Caco-2 (cell line): ENCODE results near the gene PRCC. TPM values are rescaled to one million over a fixed set of nuclear protein-coding genes. Genes with fewer than 3 reads are reported as not detected.

ENCODE experiments used
- BruUV-seq: library from RNA; stranded (reverse); fragments of 400-500 nt; replicated peaks from 2 replicates; lab custom pipeline; 2021; lab: Mats Ljungman, UMichigan
- CTCF ChIA-PET: fragments of 300-600 bp; sonication (Branson Sonifier 250); formaldehyde crosslinking; loops from one replicate; lab custom pipeline; 2022; ENCODE audit warnings: antibody characterized with exemption; lab: Charles Lee
- POLR2A ChIA-PET: fragments of 300-600 bp; sonication (Branson Sonifier 250); formaldehyde crosslinking; loops from one replicate; lab custom pipeline; 2022; ENCODE audit warnings: antibody characterized with exemption; lab: Charles Lee
- DNase-seq, 2 experiments: peaks; one replicate each; pipeline versions ENCODE4 v3.0.0 to v3.0.0-alpha.2; 2020 to 2022
- H3K27me3 ChIP-seq: replicated peaks from 2 replicates; pipeline ENCODE4 v1.6.0; 2011; ENCODE audit warnings: low read length; ENCODE audit not compliant: control insufficient read depth, insufficient read depth
- H3K36me3 ChIP-seq: 2 replicates; pipeline ENCODE4 v1.5.1; 2011; ENCODE audit warnings: low read length; ENCODE audit not compliant: control insufficient read depth, insufficient read depth
- H3K4me1 ChIP-seq: fragments of 250-450 bp; sonication (Bioruptor Pico); 2 replicates; pipeline ENCODE4 v1.5.1; 2020; ENCODE audit warnings: mild to moderate bottlenecking
- H3K4me3 ChIP-seq: 2 replicates; pipeline ENCODE4 v1.5.1; 2011; ENCODE audit warnings: low read depth, mild to moderate bottlenecking, control low read depth, low read length
- H3K9me3 ChIP-seq: fragments of 250-450 bp; sonication (Bioruptor Pico); 2 replicates; pipeline ENCODE4 v1.5.1; 2020; ENCODE audit warnings: mild to moderate bottlenecking, moderate library complexity
- H3K27ac Mint-ChIP-seq: one replicate; pipeline ENCODE4 v1.8.0; 2022; ENCODE audit warnings: mixed read lengths; ENCODE audit not compliant: unreplicated experiment
- H3K27me3 Mint-ChIP-seq: one replicate; pipeline ENCODE4 v1.8.0; 2022; ENCODE audit warnings: mixed read lengths; ENCODE audit not compliant: insufficient read depth, unreplicated experiment
- H3K36me3 Mint-ChIP-seq: one replicate; pipeline ENCODE4 v1.8.0; 2022; ENCODE audit warnings: mild to moderate bottlenecking, mixed read lengths; ENCODE audit not compliant: insufficient read depth, unreplicated experiment
- H3K4me1 Mint-ChIP-seq: one replicate; pipeline ENCODE4 v1.8.0; 2022; ENCODE audit warnings: low read depth, mixed read lengths; ENCODE audit not compliant: unreplicated experiment
- H3K4me3 Mint-ChIP-seq: one replicate; pipeline ENCODE4 v1.8.0; 2022; ENCODE audit warnings: mild to moderate bottlenecking, moderate library complexity, mixed read lengths; ENCODE audit not compliant: unreplicated experiment
- H3K9me3 Mint-ChIP-seq: one replicate; pipeline ENCODE4 v1.8.0; 2022; ENCODE audit warnings: mixed read lengths; ENCODE audit not compliant: unreplicated experiment
- intact Hi-C: fragments of 100-400 bp; cut with micrococcal nuclease; formaldehyde crosslinking; loops from one replicate; pipeline ENCODE4 v1.10.0; 2022; ENCODE audit not compliant: unreplicated experiment
- total RNA-seq: library from RNA; stranded (reverse); gene quantifications from 2 replicates; pipeline ENCODE4 v1.2.3, GENCODE V29; 2022
- TF ChIP-seq, protein P1 (sequence below), 2 experiments: fragments of 200-600 bp in 1 of 2; IDR thresholded peaks; 1 replicate in 1 of 2; 2 replicates in 1 of 2; pipeline versions ENCODE4 v1.5.1 to v1.8.0; 2011 to 2022; ENCODE audit warnings: antibody characterized with exemption in 1 of 2, control low read depth in 1 of 2, inconsistent platforms in 1 of 2, low read depth in 1 of 2, low read length in 1 of 2, mild to moderate bottlenecking in 1 of 2, moderate library complexity in 1 of 2; ENCODE audit not compliant: insufficient read depth in 1 of 2, severe bottlenecking in 1 of 2, unreplicated experiment in 1 of 2

PRCC gene
- total RNA-seq, 1 experiment from 2014 or later = 101 TPM

DNA sequence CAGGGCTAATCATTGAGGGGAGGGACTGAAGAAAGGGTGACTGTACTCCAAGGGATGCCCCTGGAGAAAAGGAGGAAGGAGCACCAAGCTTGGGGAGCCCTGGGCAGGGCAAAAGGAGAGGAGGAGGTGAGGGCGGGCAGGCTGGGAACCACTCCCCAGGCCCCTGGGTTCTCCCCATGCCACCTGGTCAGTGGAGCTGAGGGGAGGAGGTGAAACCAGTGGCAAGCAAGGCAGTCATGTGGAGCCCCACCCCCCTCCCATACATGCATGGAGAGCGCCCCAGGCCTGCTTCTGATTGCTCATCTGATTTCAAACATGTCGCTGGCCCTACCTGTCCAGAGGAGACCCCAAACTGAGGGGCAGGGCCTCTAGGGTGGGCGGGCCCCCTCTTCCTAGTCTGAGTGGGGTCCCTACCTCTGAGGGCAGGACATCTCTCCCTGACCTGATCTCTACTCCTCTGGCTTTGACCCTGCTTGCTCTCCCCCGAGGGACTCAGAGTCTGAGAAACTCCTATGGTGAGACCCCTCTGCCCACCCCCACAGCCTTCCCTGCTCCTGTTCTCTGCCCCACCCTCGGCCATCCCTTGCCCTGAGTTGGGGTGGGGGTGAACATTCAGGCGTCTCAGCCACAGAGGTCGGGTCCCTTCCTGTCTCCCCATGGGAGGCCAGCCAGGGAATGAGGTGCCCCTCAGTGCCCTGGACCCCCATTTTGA is 73.0 kb downstream of the PRCC start:
- TF ChIP-seq, protein P1, sequence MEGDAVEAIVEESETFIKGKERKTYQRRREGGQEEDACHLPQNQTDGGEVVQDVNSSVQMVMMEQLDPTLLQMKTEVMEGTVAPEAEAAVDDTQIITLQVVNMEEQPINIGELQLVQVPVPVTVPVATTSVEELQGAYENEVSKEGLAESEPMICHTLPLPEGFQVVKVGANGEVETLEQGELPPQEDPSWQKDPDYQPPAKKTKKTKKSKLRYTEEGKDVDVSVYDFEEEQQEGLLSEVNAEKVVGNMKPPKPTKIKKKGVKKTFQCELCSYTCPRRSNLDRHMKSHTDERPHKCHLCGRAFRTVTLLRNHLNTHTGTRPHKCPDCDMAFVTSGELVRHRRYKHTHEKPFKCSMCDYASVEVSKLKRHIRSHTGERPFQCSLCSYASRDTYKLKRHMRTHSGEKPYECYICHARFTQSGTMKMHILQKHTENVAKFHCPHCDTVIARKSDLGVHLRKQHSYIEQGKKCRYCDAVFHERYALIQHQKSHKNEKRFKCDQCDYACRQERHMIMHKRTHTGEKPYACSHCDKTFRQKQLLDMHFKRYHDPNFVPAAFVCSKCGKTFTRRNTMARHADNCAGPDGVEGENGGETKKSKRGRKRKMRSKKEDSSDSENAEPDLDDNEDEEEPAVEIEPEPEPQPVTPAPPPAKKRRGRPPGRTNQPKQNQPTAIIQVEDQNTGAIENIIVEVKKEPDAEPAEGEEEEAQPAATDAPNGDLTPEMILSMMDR (IDR thresholded peaks at IDR 0.05; ENCODE audit: insufficient read depth in 1 of 2, low read depth in 1 of 2, low read length in 1 of 2, severe bottlenecking in 1 of 2, unreplicated experiment in 1 of 2) = no peak
- ChIA-PET CTCF (interaction anchor here (1.2 kb wide), 1 partner anchor 16 kb away, joined by 3 read pairs; no protein-coding TSS in a partner anchor), POLR2A (no interaction called here)
- Mint-ChIP-seq H3K4me1 (no peaks in the 10 kb centered on the region), H3K36me3 (peaks cover 4% of the 10 kb centered on the region), H3K4me3 (no peak overlapping the region), H3K9me3 (peaks cover 10% of the 10 kb centered on the region), H3K27me3 (peaks cover 24% of the 10 kb centered on the region), H3K27ac (no peak overlapping the region)
- H3K36me3 ChIP-seq = no peaks in the 10 kb centered on the region
- H3K27me3 ChIP-seq = no peaks in the 10 kb centered on the region; the same call in 1 of the 2 replicates
- intact Hi-C loops = no loop called here
- no peak overlapping the region for H3K4me3 ChIP-seq
- no peaks in the 10 kb centered on the region for H3K4me1 ChIP-seq
- no peaks in the 10 kb centered on the region for H3K9me3 ChIP-seq
- no peak for DNase-seq
- BruUV-seq = no TSS peak

DNA sequence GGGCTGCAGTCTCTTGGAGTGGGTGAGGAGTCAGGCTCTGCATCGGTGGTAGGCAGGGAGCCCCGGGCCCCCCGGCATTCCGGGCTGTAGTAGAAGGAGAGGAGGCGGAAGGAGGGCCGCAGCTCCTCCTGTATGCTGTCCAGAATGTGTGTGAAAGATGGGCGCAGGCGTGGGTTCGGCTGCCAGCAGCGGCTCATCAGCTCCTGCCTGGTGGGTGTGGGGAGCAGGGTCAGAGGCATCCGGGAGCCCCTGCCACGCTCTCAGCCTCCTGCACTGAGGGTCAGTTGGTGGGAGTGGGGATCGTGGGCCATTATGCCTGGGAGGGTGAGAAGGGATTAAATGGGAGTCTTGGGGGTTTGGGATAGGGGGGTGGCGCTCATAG is 73.6 kb downstream of the PRCC start:
- no peaks in the 10 kb centered on the region for H3K9me3 ChIP-seq
- no peak overlapping the region for H3K4me3 ChIP-seq
- H3K36me3 Mint-ChIP-seq = peaks cover under 1% of the 10 kb centered on the region
- no peaks in the 10 kb centered on the region for H3K4me1 Mint-ChIP-seq
- peaks cover 10% of the 10 kb centered on the region for H3K9me3 Mint-ChIP-seq
- peaks cover 20% of the 10 kb centered on the region for H3K27me3 Mint-ChIP-seq
- ChIA-PET POLR2A (no interaction called here), CTCF (interaction anchor here (0.6 to 1.2 kb wide), 3 partner anchors 17 to 88 kb away, joined by 3 to 7 read pairs (median 3); partner anchors contain the start of gene INSRR)
- TF ChIP-seq, protein P1 (IDR thresholded peaks at IDR 0.05; ENCODE audit: insufficient read depth in 1 of 2, low read depth in 1 of 2, low read length in 1 of 2, severe bottlenecking in 1 of 2, unreplicated experiment in 1 of 2) = no peak
- no peak overlapping the region for H3K4me3 Mint-ChIP-seq
- H3K36me3 ChIP-seq = no peaks in the 10 kb centered on the region
- BruUV-seq = no TSS peak
- H3K27me3 ChIP-seq = no peaks in the 10 kb centered on the region; the same call in 1 of the 2 replicates
- intact Hi-C loops = no loop called here
- H3K4me1 ChIP-seq = no peaks in the 10 kb centered on the region
- H3K27ac Mint-ChIP-seq = no peak overlapping the region
- DNase-seq = no peak

DNA sequence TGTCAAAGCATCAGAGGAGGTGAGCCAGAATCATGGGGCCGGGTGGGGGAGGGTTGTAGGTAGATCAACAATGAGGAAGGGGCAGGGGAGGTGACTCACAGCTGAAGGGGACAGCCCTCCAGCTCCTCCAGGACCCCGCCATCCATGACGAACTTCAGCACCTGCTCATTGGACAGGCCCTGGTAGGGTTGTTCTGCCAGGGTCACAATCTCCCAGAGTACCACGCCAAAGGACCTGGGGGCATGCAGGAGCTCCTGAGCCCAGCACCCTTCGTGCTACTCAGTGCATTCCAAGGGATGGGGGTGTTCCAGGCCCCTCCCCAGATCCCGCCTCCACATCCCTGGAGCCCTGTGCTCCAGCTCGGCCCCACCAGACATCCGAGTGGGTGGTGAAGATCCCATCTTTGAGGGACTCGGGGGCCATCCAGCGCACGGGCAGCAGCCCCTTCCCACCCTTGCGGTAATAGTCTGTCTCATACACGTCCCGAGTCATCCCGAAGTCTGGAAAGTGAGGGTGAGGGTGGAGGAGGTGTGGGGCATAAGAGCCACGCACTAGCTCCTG is 74.0 kb downstream of the PRCC start:
- H3K27ac Mint-ChIP-seq = no peak overlapping the region
- no peaks in the 10 kb centered on the region for H3K4me1 Mint-ChIP-seq
- H3K27me3 Mint-ChIP-seq = peaks cover 15% of the 10 kb centered on the region
- Histone ChIP-seq H3K27me3 (no peaks in the 10 kb centered on the region; the same call in 1 of the 2 replicates), H3K9me3 (no peaks in the 10 kb centered on the region), H3K4me3 (no peak overlapping the region), H3K36me3 (no peaks in the 10 kb centered on the region), H3K4me1 (no peaks in the 10 kb centered on the region)
- TF ChIP-seq, protein P1 (IDR thresholded peaks at IDR 0.05; ENCODE audit: insufficient read depth in 1 of 2, low read depth in 1 of 2, low read length in 1 of 2, severe bottlenecking in 1 of 2, unreplicated experiment in 1 of 2) = no peak
- H3K4me3 Mint-ChIP-seq = no peak overlapping the region
- CTCF ChIA-PET = interaction anchor here (0.6 to 1.2 kb wide), 3 partner anchors 17 to 87 kb away, joined by 3 to 7 read pairs (median 3); partner anchors contain the start of gene INSRR
- POLR2A ChIA-PET = no interaction called here
- H3K36me3 Mint-ChIP-seq = no peaks in the 10 kb centered on the region
- no TSS peak for BruUV-seq
- intact Hi-C loops = no loop called here
- peaks cover 10% of the 10 kb centered on the region for H3K9me3 Mint-ChIP-seq
- DNase-seq = no peak
